Naive thymus-derived CD4-positive, alpha-beta T cell (primary cell): ENCODE measurements around the gene TRDN. TPM values are rescaled to one million over a fixed set of nuclear protein-coding genes. Genes with fewer than 3 reads are reported as not detected.

ENCODE experiments used
- ATAC-seq: fragments of 150-1000 bp; cut with Tn5 transposase; 2 replicates; pipeline ENCODE4 v1.10.0; 2021; ENCODE audit warnings: mild to moderate bottlenecking, moderate library complexity
- CTCF ChIA-PET: fragments of 350-600 bp; sonication (Branson Sonifier 250); formaldehyde crosslinking; loops from one replicate; lab custom pipeline; 2021; ENCODE audit warnings: antibody characterized with exemption; lab: Charles Lee
- POLR2A ChIA-PET: fragments of 350-600 bp; sonication (Branson Sonifier 250); formaldehyde crosslinking; loops from one replicate; lab custom pipeline; 2021; ENCODE audit warnings: antibody characterized with exemption, inconsistent platforms; lab: Charles Lee
- DNase-seq, 9 donors: peaks; one replicate each; pipeline versions ENCODE4 v3.0.0 to v3.0.0-alpha.2; 2020 to 2022; ENCODE audit warnings: mixed read lengths in 1 of 9
- H3K27ac ChIP-seq: one replicate; pipeline ENCODE4 v1.7.0; 2013; ENCODE audit warnings: mild to moderate bottlenecking, low read depth, low read length, moderate library complexity
- H3K27me3 ChIP-seq, 2 donors: one replicate each; pipeline ENCODE4 v1.7.0; 2013; ENCODE audit warnings: low read length in 2 of 2, mild to moderate bottlenecking in 2 of 2, moderate library complexity in 2 of 2; ENCODE audit not compliant: control insufficient read depth in 2 of 2, insufficient read depth in 2 of 2
- H3K36me3 ChIP-seq, 3 experiments: 1 replicate in 2 of 3; 2 replicates in 1 of 3; pipeline ENCODE4 v1.7.0; 2013; ENCODE audit warnings: low read length in 3 of 3, mild to moderate bottlenecking in 3 of 3, moderate library complexity in 1 of 3; ENCODE audit not compliant: insufficient read depth in 3 of 3, control insufficient read depth in 2 of 3
- H3K4me1 ChIP-seq, 2 donors: one replicate each; pipeline ENCODE4 v1.7.0; 2013; ENCODE audit warnings: low read length in 2 of 2, mild to moderate bottlenecking in 2 of 2, moderate library complexity in 1 of 2; ENCODE audit not compliant: control insufficient read depth in 2 of 2, insufficient read depth in 2 of 2
- H3K4me3 ChIP-seq: 2 replicates; pipeline ENCODE4 v1.7.0; 2013; ENCODE audit warnings: mild to moderate bottlenecking, low read length
- H3K9me3 ChIP-seq, 3 experiments: 1 replicate in 2 of 3; 2 replicates in 1 of 3; pipeline ENCODE4 v1.7.0; 2013; ENCODE audit warnings: low read length in 3 of 3; ENCODE audit not compliant: control insufficient read depth in 2 of 3
- H3K27ac Mint-ChIP-seq, 9 donors: one replicate each; pipeline ENCODE4 v1.8.0; 2020 to 2022; ENCODE audit warnings: mixed read lengths in 9 of 9, mild to moderate bottlenecking in 8 of 9, moderate library complexity in 5 of 9, inconsistent platforms in 2 of 9
- H3K27me3 Mint-ChIP-seq, 5 donors: one replicate each; pipeline ENCODE4 v1.8.0; 2021 to 2022; ENCODE audit warnings: mixed read lengths in 5 of 5, mild to moderate bottlenecking in 1 of 5
- H3K36me3 Mint-ChIP-seq, 5 donors: one replicate each; pipeline ENCODE4 v1.8.0; 2020 to 2022; ENCODE audit warnings: mixed read lengths in 5 of 5, mild to moderate bottlenecking in 3 of 5, inconsistent platforms in 1 of 5
- H3K4me1 Mint-ChIP-seq, 7 donors: one replicate each; pipeline ENCODE4 v1.8.0; 2020 to 2022; ENCODE audit warnings: mixed read lengths in 7 of 7, mild to moderate bottlenecking in 3 of 7, inconsistent platforms in 1 of 7
- H3K4me3 Mint-ChIP-seq, 10 donors: one replicate each; pipeline ENCODE4 v1.8.0; 2020 to 2022; ENCODE audit warnings: mild to moderate bottlenecking in 10 of 10, mixed read lengths in 10 of 10, moderate library complexity in 6 of 10, inconsistent platforms in 2 of 10
- H3K9me3 Mint-ChIP-seq, 11 donors: one replicate each; pipeline ENCODE4 v1.8.0; 2020 to 2022; ENCODE audit warnings: mixed read lengths in 11 of 11, mild to moderate bottlenecking in 4 of 11, inconsistent platforms in 1 of 11, moderate library complexity in 1 of 11
- intact Hi-C, 2 donors: fragments of 100-400 bp; cut with micrococcal nuclease; formaldehyde crosslinking; loops; one replicate each; pipeline ENCODE4 v1.15.1; 2023
- polyA plus RNA-seq, 2 donors: library from polyadenylated mRNA; unstranded; fragments of 300-500 nt; fragmentation: Illumina TruSeq; gene quantifications; one replicate each; pipeline ENCODE4 v1.2.3, GENCODE V29; 2021
- total RNA-seq, 6 experiments: library from RNA in 5 of 6; stranded (reverse) in 5 of 6; gene quantifications; 1 replicate in 5 of 6; 2 replicates in 1 of 6; pipeline ENCODE4 v1.2.3 and lab custom pipeline; 2021 to 2026

Gene TRDN
- total and polyA plus RNA-seq, 7 experiments from 2014 or later, result not detected

DNA sequence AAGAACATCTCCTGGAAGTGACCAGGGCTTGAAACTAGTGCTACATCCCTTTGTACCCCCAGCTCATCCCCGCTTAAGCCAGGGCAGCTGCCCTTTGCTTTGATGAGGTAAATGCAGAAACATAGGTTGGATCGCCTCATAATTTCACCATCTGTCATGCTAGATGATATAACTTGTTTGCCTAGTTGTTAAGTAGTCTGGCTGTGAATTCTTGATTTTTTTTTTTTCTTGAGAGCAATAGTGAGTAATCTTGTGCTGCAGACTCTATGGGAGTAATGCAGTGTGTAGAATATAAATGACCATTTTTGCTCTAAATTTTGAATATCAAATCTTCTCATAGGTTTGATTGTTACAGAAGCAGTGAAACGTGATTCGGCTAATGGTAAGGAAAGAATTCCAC is 4.1 kb downstream of the TRDN start:
- Histone ChIP-seq H3K27ac (no peak overlapping the region), H3K36me3 (no peaks in the 10 kb centered on the region), H3K4me3 (no peak overlapping the region), H3K4me1 (no peaks in the 10 kb centered on the region), H3K9me3 (no peaks in the 10 kb centered on the region), H3K27me3 (no peaks in the 10 kb centered on the region)
- H3K9me3 Mint-ChIP-seq, result peaks cover 0 to 6% (median 0%) of the 10 kb centered on the region in 11 donors
- no peak for ATAC-seq
- no peaks in the 10 kb centered on the region for H3K27me3 Mint-ChIP-seq
- ChIA-PET POLR2A (no interaction called here), CTCF (no interaction called here)
- intact Hi-C loops, result no loop called here
- H3K4me3 Mint-ChIP-seq, result no peak overlapping the region
- no peak for DNase-seq
- no peaks in the 10 kb centered on the region for H3K4me1 Mint-ChIP-seq
- H3K27ac Mint-ChIP-seq, result no peak overlapping the region
- no peaks in the 10 kb centered on the region for H3K36me3 Mint-ChIP-seq

DNA sequence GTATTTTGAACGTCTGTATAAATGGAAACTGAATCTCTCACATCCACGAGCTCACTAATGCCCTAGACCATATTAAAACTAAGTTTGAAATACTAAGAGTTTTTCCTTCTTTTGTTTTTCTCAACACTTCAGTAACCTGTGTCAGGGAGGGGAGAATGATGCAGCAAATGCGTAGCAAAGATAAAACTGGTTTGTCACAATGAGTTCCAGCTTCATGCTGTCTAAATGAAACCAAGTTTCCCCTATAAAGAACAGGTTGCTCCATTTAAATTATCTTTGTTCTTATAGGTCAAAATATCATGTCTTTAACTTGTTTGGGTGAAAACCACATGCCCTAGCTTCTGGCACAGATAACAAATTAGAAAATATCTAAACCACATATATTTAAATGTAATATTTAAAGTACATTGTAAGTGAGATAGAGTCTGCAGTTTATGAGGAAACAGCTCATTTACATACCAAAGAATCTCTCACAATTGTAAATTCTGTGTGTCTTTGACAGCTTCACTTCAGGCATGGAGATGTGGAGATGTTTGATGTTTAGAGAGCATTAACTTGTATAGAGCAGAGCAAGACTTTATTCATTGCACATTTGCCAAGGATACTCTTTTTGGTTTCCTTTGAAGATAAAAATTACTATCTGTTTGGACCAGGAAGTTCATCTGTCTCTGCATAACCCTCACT is 7.3 kb downstream of the TRDN start:
- no peaks in the 10 kb centered on the region for H3K9me3 ChIP-seq
- H3K27ac Mint-ChIP-seq, result no peak overlapping the region
- H3K27ac ChIP-seq, result no peak overlapping the region
- ChIA-PET CTCF (no interaction called here), POLR2A (no interaction called here)
- H3K36me3 ChIP-seq, result no peaks in the 10 kb centered on the region
- DNase-seq (no peak), ATAC-seq (no peak)
- no peaks in the 10 kb centered on the region for H3K27me3 Mint-ChIP-seq
- no peaks in the 10 kb centered on the region for H3K36me3 Mint-ChIP-seq
- intact Hi-C loops, result no loop called here
- H3K4me1 Mint-ChIP-seq, result no peaks in the 10 kb centered on the region
- H3K4me1 ChIP-seq, result no peaks in the 10 kb centered on the region
- peaks cover 0 to 6% (median 0%) of the 10 kb centered on the region in 11 donors for H3K9me3 Mint-ChIP-seq
- H3K27me3 ChIP-seq, result no peaks in the 10 kb centered on the region
- no peak overlapping the region for H3K4me3 Mint-ChIP-seq
- no peak overlapping the region for H3K4me3 ChIP-seq

DNA sequence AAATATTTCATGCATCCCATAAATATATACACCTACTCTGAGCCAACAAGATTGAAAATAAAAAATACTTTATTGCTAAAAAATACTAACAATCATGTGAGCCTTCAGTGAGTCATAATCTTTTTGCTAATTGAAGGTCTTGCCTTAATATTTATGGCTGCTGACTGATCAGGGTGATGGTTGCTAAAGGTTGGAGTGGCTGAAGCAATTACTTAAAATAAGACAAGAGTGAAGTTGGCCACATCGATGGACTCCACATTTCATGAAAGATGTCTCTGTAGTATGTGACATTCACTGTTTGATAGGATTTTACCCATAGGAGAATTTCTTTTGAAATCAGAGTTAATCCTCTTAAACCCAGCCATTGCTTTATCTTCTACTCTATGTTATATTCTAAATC is 11.1 kb downstream of the TRDN start:
- POLR2A ChIA-PET, result no interaction called here

DNA sequence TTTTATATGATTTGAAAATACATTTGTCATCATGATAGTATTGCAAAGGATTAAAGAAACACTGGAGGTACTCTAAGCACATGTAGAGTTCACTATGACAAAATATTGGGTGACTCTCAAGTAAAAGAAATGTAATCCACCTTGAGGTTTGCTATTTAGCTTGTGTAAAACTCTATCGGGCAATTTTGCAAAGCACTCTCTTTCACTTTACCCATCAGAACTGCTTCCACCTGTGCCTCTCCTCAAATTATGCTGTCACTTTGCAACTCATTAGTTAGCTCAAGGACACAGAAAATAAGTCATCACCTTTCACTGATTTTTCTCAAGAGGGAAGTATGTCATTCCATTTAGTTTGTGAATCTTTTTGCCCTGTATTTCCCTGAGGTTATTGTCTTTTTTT is 14.0 kb downstream of the TRDN start:
- no peak overlapping the region for H3K4me3 ChIP-seq
- H3K9me3 ChIP-seq, result no peaks in the 10 kb centered on the region
- Mint-ChIP-seq H3K9me3 (peaks cover 0 to 12% (median 0%) of the 10 kb centered on the region in 11 donors), H3K4me1 (no peaks in the 10 kb centered on the region), H3K27ac (no peak overlapping the region), H3K4me3 (no peak overlapping the region), H3K27me3 (no peaks in the 10 kb centered on the region), H3K36me3 (no peaks in the 10 kb centered on the region)
- POLR2A ChIA-PET, result no interaction called here
- intact Hi-C loops, result no loop called here
- ATAC-seq, result no peak
- H3K4me1 ChIP-seq, result no peaks in the 10 kb centered on the region
- CTCF ChIA-PET, result no interaction called here
- H3K27ac ChIP-seq, result no peak overlapping the region
- DNase-seq, result no peak
- H3K27me3 ChIP-seq, result no peaks in the 10 kb centered on the region
- H3K36me3 ChIP-seq, result no peaks in the 10 kb centered on the region

More for the DNA sequence above, 11.1 kb downstream of the TRDN start:
- H3K9me3 Mint-ChIP-seq, result peaks cover 0 to 12% (median 0%) of the 10 kb centered on the region in 11 donors
- CTCF ChIA-PET, result no interaction called here
- H3K4me1 ChIP-seq, result no peaks in the 10 kb centered on the region
- H3K36me3 ChIP-seq, result no peaks in the 10 kb centered on the region
- no peak for ATAC-seq
- no peak overlapping the region for H3K27ac Mint-ChIP-seq
- no peaks in the 10 kb centered on the region for H3K4me1 Mint-ChIP-seq
- intact Hi-C loops, result no loop called here
- DNase-seq, result no peak
- no peaks in the 10 kb centered on the region for H3K9me3 ChIP-seq
- no peaks in the 10 kb centered on the region for H3K27me3 ChIP-seq
- no peak overlapping the region for H3K4me3 Mint-ChIP-seq
- H3K4me3 ChIP-seq, result no peak overlapping the region
- H3K27me3 Mint-ChIP-seq, result no peaks in the 10 kb centered on the region
- H3K27ac ChIP-seq, result no peak overlapping the region
- no peaks in the 10 kb centered on the region for H3K36me3 Mint-ChIP-seq

DNA sequence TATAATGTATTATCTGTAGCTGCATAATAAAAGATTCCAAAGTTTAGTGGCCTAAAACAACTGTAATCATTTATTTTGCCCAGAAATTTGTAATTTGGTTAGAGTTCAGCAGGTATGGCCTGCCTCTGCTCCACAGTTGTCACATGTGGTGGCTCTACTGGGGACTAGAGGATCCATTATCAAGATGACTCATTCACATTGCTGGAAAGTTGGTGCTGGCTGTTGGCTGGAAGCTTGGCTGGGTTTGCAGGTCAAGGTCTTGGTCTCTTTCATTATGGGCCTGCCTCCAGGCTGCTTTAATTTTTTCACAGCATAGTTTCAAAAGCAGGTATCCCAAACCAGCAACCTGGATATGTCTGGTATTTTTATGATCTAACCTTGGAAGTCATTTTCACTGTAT is 17.6 kb downstream of the TRDN start:
- ChIA-PET CTCF (no interaction called here), POLR2A (no interaction called here)
- Histone ChIP-seq H3K4me1 (no peaks in the 10 kb centered on the region), H3K36me3 (no peaks in the 10 kb centered on the region), H3K27ac (no peak overlapping the region), H3K4me3 (no peak overlapping the region), H3K9me3 (no peaks in the 10 kb centered on the region), H3K27me3 (no peaks in the 10 kb centered on the region)
- Mint-ChIP-seq H3K36me3 (no peaks in the 10 kb centered on the region), H3K4me1 (no peaks in the 10 kb centered on the region), H3K27me3 (no peaks in the 10 kb centered on the region), H3K27ac (no peak overlapping the region), H3K4me3 (no peak overlapping the region), H3K9me3 (peaks cover 0 to 8% (median 0%) of the 10 kb centered on the region in 11 donors)
- DNase-seq (no peak), ATAC-seq (no peak)
- intact Hi-C loops, result no loop called here

DNA sequence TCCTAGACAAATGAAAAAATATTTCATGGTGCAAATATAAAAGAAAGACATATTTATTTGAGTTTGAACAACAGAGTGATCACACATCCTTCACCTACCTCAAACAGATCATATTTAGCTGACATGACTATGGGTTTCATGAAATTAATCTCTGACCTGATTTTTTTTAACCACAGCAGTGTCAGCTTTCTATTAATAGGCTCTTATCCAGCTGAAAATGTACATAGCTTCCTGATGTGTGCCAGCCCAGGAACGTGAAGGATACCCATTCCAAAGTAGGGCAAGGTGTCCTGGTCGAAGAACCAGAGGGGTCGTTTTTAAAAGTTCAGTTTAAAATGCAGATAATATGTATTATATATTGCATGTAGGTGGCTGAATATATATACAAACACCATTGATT is 19.8 kb downstream of the TRDN start:
- intact Hi-C loops, result no loop called here
- Mint-ChIP-seq H3K36me3 (no peaks in the 10 kb centered on the region), H3K27me3 (no peaks in the 10 kb centered on the region), H3K4me1 (no peaks in the 10 kb centered on the region), H3K4me3 (no peak overlapping the region), H3K27ac (no peak overlapping the region), H3K9me3 (peaks cover 0 to 3% (median 0%) of the 10 kb centered on the region in 11 donors)
- Histone ChIP-seq H3K36me3 (no peaks in the 10 kb centered on the region), H3K4me3 (no peak overlapping the region), H3K4me1 (no peaks in the 10 kb centered on the region), H3K9me3 (no peaks in the 10 kb centered on the region), H3K27ac (no peak overlapping the region), H3K27me3 (no peaks in the 10 kb centered on the region)
- CTCF ChIA-PET, result no interaction called here
- POLR2A ChIA-PET, result no interaction called here
- ATAC-seq (no peak), DNase-seq (no peak)

DNA sequence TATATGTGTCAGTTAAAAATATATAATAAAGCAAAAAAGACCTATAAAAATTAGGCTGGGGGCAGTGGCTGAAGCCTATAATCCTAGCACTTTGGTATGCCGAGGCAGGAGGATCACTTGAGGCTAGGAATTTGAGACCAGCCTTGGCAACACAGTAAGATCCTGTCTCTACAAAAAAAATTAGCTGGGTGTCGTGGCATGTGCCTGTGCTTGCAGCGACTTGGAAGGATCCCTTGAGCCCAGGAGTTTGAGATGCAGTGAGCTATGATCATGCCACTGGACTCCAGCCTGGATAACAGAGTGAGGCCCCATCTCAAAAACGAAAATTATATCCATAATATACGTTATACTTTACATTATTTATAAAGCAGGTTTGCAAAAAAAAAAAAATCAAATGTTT is 20.7 kb downstream of the TRDN start:
- Mint-ChIP-seq H3K36me3 (no peaks in the 10 kb centered on the region), H3K4me1 (no peaks in the 10 kb centered on the region), H3K9me3 (peaks cover 0 to 3% (median 0%) of the 10 kb centered on the region in 11 donors), H3K4me3 (no peak overlapping the region), H3K27ac (no peak overlapping the region), H3K27me3 (no peaks in the 10 kb centered on the region)
- ChIA-PET POLR2A (no interaction called here), CTCF (no interaction called here)
- no peaks in the 10 kb centered on the region for H3K9me3 ChIP-seq
- no peaks in the 10 kb centered on the region for H3K4me1 ChIP-seq
- intact Hi-C loops, result no loop called here
- no peaks in the 10 kb centered on the region for H3K27me3 ChIP-seq
- no peaks in the 10 kb centered on the region for H3K36me3 ChIP-seq
- DNase-seq (no peak), ATAC-seq (no peak)
- H3K27ac ChIP-seq, result no peak overlapping the region
- H3K4me3 ChIP-seq, result no peak overlapping the region
